Ascending aorta (tissue), 2 donors: Measurements from ENCODE around the gene TMEM183A. TPM values are rescaled to one million over a fixed set of nuclear protein-coding genes. Genes with fewer than 3 reads are reported as not detected.

Experiments
- DNase-seq, 2 donors: peaks; one replicate each; pipeline ENCODE4 v3.0.0-alpha.2; 2019; ENCODE audit warnings: low spot score in 2 of 2
- H3K27ac ChIP-seq, 2 donors: fragments of 200-600 bp; sonication (generic); one replicate each; pipeline ENCODE4 v1.5.1; 2016 to 2017; ENCODE audit warnings: mild to moderate bottlenecking in 1 of 2
- H3K27me3 ChIP-seq: fragments of 200-600 bp; sonication (generic); one replicate; pipeline ENCODE4 v1.5.1; 2017
- H3K36me3 ChIP-seq, 2 donors: fragments of 200-600 bp; sonication (generic); one replicate each; pipeline ENCODE4 v1.5.1; 2016
- H3K4me1 ChIP-seq, 2 donors: fragments of 200-600 bp; sonication (generic); one replicate each; pipeline ENCODE4 v1.5.1; 2016 to 2017; ENCODE audit warnings: mild to moderate bottlenecking in 1 of 2
- H3K4me3 ChIP-seq, 2 donors: fragments of 200-600 bp; sonication (generic); one replicate each; pipeline ENCODE4 v1.5.1; 2016 to 2017; ENCODE audit warnings: mild to moderate bottlenecking in 1 of 2
- H3K9me3 ChIP-seq, 2 donors: fragments of 200-600 bp; sonication (generic); one replicate each; pipeline ENCODE4 v1.5.1; 2016
- CTCF ChIP-seq, 3 experiments: fragments of 200-600 bp in 2 of 3; fragments of 450-650 bp in 1 of 3; sonication (generic) in 2 of 3; IDR thresholded peaks; one replicate each; pipeline ENCODE4 v1.5.1; 2016 to 2019; ENCODE audit warnings: antibody characterized with exemption in 3 of 3, mild to moderate bottlenecking in 1 of 3, moderate library complexity in 1 of 3
- intact Hi-C: fragments of 100-400 bp; cut with DNase I; formaldehyde crosslinking; loops from one replicate; pipeline ENCODE4 v1.15.1; 2023
- total RNA-seq: library from RNA; depleted of rRNA; stranded (reverse); fragments of >200 nt; gene quantifications from one replicate; pipeline ENCODE4 v1.1.0, GENCODE V29; 2016

Gene TMEM183A
- total RNA-seq, 1 donor from 2014 or later: 44.6 TPM

- peaks cover 1 to 2% of the 10 kb centered on the region in 2 donors for H3K4me1 ChIP-seq
- H3K36me3 ChIP-seq: peaks cover 4 to 15% of the 10 kb centered on the region in 2 donors
- H3K9me3 ChIP-seq: no peaks in the 10 kb centered on the region
- intact Hi-C loops: loop anchor here (5.0 kb wide), 1 partner anchor 83 kb away; the partner anchor contains the start of gene ADORA1
- H3K4me3 ChIP-seq: no peak overlapping the region
- TF ChIP-seq CTCF (IDR thresholded peaks at IDR 0.05): no peak
- H3K27ac ChIP-seq: no peak overlapping the region
- no peaks in the 10 kb centered on the region for H3K27me3 ChIP-seq
- DNase-seq: no peak
These were observed 36.8 kb downstream of the TMEM183A start for GRCh38 chr1:203043830-203044545.

- no peak for DNase-seq
- Histone ChIP-seq H3K9me3 (no peaks in the 10 kb centered on the region), H3K36me3 (peaks cover 4 to 17% of the 10 kb centered on the region in 2 donors), H3K27me3 (no peaks in the 10 kb centered on the region), H3K4me1 (no peaks in the 10 kb centered on the region), H3K27ac (no peak overlapping the region), H3K4me3 (no peak overlapping the region)
- no peak for TF ChIP-seq CTCF (IDR thresholded peaks at IDR 0.05)
- intact Hi-C loops: loop anchor here (5.0 kb wide), 1 partner anchor 83 kb away; the partner anchor contains the start of gene ADORA1
These were observed 37.5 kb downstream of the TMEM183A start for GRCh38 chr1:203044546-203045250.

GRCh38 chr1:203045336-203045735, 38.2 kb downstream of the TMEM183A start:
- Histone ChIP-seq H3K9me3 (no peaks in the 10 kb centered on the region), H3K27me3 (no peaks in the 10 kb centered on the region), H3K36me3 (peaks cover 4 to 20% of the 10 kb centered on the region in 2 donors), H3K4me3 (no peak overlapping the region), H3K4me1 (no peaks in the 10 kb centered on the region), H3K27ac (no peak overlapping the region)
- TF ChIP-seq CTCF (IDR thresholded peaks at IDR 0.05): no peak
- no peak for DNase-seq
- intact Hi-C loops: no loop called here

- Histone ChIP-seq H3K9me3 (no peaks in the 10 kb centered on the region), H3K27ac (no peak overlapping the region), H3K27me3 (no peaks in the 10 kb centered on the region), H3K36me3 (peaks cover 4 to 20% of the 10 kb centered on the region in 2 donors), H3K4me1 (no peaks in the 10 kb centered on the region), H3K4me3 (no peak overlapping the region)
- intact Hi-C loops: no loop called here
- no peak for DNase-seq
- no peak for TF ChIP-seq CTCF (IDR thresholded peaks at IDR 0.05)
These were observed 38.8 kb downstream of the TMEM183A start for GRCh38 chr1:203045821-203046594.

- no peak for TF ChIP-seq CTCF (IDR thresholded peaks at IDR 0.05)
- no peak for DNase-seq
- Histone ChIP-seq H3K36me3 (peaks cover 4 to 20% of the 10 kb centered on the region in 2 donors), H3K4me1 (no peaks in the 10 kb centered on the region), H3K27ac (no peak overlapping the region), H3K27me3 (no peaks in the 10 kb centered on the region), H3K9me3 (no peaks in the 10 kb centered on the region), H3K4me3 (no peak overlapping the region)
- intact Hi-C loops: no loop called here
These were observed 39.9 kb downstream of the TMEM183A start for GRCh38 chr1:203046984-203047630.
